ENCODE results near the gene REEP3. TPM values are rescaled to one million over a fixed set of nuclear protein-coding genes. Genes with fewer than 3 reads are reported as not detected.
A peak's percentile ranks its signal among the peaks of the same experiment; 100 is the strongest.
"Not testable (repeated sequence)": the region's sequence is repeated elsewhere in the genome, so short reads cannot be mapped to it uniquely, and the experiment has no call there.

The REEP3 gene
- total RNA-seq, 1 donor from 2014 or later: 53.4 TPM

GRCh38 chr10:63549810-63550209 is 28.6 kb downstream of the REEP3 start:
- DNase-seq (ENCODE audit: low spot score): no peak

GRCh38 chr10:63553031-63553430 is 31.8 kb downstream of the REEP3 start:
- no peak for DNase-seq (ENCODE audit: low spot score)

- no peak for DNase-seq (ENCODE audit: low spot score)
Measured at GRCh38 chr10:63553473-63553872, 32.3 kb downstream of the REEP3 start.

GRCh38 chr10:63554657-63555056 is 33.5 kb downstream of the REEP3 start:
- DNase-seq (ENCODE audit: low spot score): peak; percentile 20

- no peak for DNase-seq (ENCODE audit: low spot score)
Measured at GRCh38 chr10:63555330-63555729, 34.1 kb downstream of the REEP3 start.

- no peak for DNase-seq (ENCODE audit: low spot score)
Measured at GRCh38 chr10:63558132-63558784, 37.1 kb downstream of the REEP3 start.

GRCh38 chr10:63561341-63561740 is 40.1 kb downstream of the REEP3 start:
- no peak for DNase-seq (ENCODE audit: low spot score)

GRCh38 chr10:63562391-63562790 is 41.2 kb downstream of the REEP3 start:
- DNase-seq (ENCODE audit: low spot score): no peak

GRCh38 chr10:63562857-63563256 is 41.7 kb downstream of the REEP3 start:
- DNase-seq (ENCODE audit: low spot score): no peak

- no peak for DNase-seq (ENCODE audit: low spot score)
Measured at GRCh38 chr10:63563623-63564022, 42.4 kb downstream of the REEP3 start.

GRCh38 chr10:63564731-63565130 is 43.5 kb downstream of the REEP3 start:
- not testable (repeated sequence) for DNase-seq (ENCODE audit: low spot score)

- DNase-seq (ENCODE audit: low spot score): no peak
Measured at GRCh38 chr10:63573068-63573697, 52.0 kb downstream of the REEP3 start.

- no peak for DNase-seq (ENCODE audit: low spot score)
Measured at GRCh38 chr10:63574011-63574410, 52.8 kb downstream of the REEP3 start.

GRCh38 chr10:63576501-63576900 is 55.3 kb downstream of the REEP3 start:
- DNase-seq (ENCODE audit: low spot score): no peak

GRCh38 chr10:63578501-63578900 is 57.3 kb downstream of the REEP3 start:
- no peak for DNase-seq (ENCODE audit: low spot score)

GRCh38 chr10:63579371-63580014 is 58.3 kb downstream of the REEP3 start:
- no peak for DNase-seq (ENCODE audit: low spot score)

GRCh38 chr10:63582690-63583089 is 61.5 kb downstream of the REEP3 start:
- no peak for DNase-seq (ENCODE audit: low spot score)

GRCh38 chr10:63583397-63583796 is 62.2 kb downstream of the REEP3 start:
- DNase-seq (ENCODE audit: low spot score): no peak

GRCh38 chr10:63583909-63584724 is 62.9 kb downstream of the REEP3 start:
- DNase-seq (ENCODE audit: low spot score): no peak

- DNase-seq (ENCODE audit: low spot score): no peak
Measured at GRCh38 chr10:63584725-63585035, 63.5 kb downstream of the REEP3 start.

- no peak for DNase-seq (ENCODE audit: low spot score)
Measured at GRCh38 chr10:63585041-63585440, 63.8 kb downstream of the REEP3 start.

- DNase-seq (ENCODE audit: low spot score): no peak
Measured at GRCh38 chr10:63586043-63586442, 64.8 kb downstream of the REEP3 start.

GRCh38 chr10:63587191-63587590 is 66.0 kb downstream of the REEP3 start:
- DNase-seq (ENCODE audit: low spot score): no peak

Measured in mucosa of gallbladder (tissue), 1 donor.